Measurements from ENCODE around the gene WDR1.

DNA sequence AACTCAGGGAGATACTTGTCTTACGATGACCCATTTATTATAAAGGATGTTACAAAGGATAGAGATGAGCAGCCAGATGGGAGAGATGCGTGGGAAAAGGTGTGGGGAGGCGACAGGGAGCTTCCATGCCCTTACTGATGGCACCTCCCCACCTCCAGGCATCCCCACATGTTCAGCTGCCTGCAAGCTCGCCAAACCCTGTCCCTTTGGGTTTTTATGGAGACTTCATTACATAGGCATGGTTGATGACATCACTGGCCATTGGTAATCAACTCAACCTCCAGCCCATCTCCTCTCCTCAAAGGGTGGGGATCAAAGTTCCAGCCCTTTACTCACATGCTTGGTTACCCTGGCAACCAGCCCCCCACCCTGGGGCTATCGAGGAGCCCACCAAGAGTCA is 65.9 kb downstream of the WDR1 start:
- TF ChIP-seq, protein P1, sequence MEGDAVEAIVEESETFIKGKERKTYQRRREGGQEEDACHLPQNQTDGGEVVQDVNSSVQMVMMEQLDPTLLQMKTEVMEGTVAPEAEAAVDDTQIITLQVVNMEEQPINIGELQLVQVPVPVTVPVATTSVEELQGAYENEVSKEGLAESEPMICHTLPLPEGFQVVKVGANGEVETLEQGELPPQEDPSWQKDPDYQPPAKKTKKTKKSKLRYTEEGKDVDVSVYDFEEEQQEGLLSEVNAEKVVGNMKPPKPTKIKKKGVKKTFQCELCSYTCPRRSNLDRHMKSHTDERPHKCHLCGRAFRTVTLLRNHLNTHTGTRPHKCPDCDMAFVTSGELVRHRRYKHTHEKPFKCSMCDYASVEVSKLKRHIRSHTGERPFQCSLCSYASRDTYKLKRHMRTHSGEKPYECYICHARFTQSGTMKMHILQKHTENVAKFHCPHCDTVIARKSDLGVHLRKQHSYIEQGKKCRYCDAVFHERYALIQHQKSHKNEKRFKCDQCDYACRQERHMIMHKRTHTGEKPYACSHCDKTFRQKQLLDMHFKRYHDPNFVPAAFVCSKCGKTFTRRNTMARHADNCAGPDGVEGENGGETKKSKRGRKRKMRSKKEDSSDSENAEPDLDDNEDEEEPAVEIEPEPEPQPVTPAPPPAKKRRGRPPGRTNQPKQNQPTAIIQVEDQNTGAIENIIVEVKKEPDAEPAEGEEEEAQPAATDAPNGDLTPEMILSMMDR (IDR thresholded peaks at IDR 0.05; ENCODE audit: insufficient read depth, low read length, poor library complexity, severe bottlenecking), result no peak
- TF ChIP-seq EZH2phosphoT487 (conservative IDR thresholded peaks at IDR 0.05; ENCODE audit: low read length), result no peak

Measured in SU-DHL-6 (cell line).